GM11168 (cell line): ENCODE results near the gene EIF6.
"Not testable (repeated sequence)": the region's sequence is repeated elsewhere in the genome, so short reads cannot be mapped to it uniquely, and the experiment has no call there.

Experiments used
- in situ Hi-C: fragments of 300-500 bp; cut with MboI; formaldehyde crosslinking; loops from one replicate; pipeline ENCODE4 v1.12.0; 2022; ENCODE audit warnings: low sequenced_read_pairs; ENCODE audit not compliant: unreplicated experiment

EIF6 gene

DNA sequence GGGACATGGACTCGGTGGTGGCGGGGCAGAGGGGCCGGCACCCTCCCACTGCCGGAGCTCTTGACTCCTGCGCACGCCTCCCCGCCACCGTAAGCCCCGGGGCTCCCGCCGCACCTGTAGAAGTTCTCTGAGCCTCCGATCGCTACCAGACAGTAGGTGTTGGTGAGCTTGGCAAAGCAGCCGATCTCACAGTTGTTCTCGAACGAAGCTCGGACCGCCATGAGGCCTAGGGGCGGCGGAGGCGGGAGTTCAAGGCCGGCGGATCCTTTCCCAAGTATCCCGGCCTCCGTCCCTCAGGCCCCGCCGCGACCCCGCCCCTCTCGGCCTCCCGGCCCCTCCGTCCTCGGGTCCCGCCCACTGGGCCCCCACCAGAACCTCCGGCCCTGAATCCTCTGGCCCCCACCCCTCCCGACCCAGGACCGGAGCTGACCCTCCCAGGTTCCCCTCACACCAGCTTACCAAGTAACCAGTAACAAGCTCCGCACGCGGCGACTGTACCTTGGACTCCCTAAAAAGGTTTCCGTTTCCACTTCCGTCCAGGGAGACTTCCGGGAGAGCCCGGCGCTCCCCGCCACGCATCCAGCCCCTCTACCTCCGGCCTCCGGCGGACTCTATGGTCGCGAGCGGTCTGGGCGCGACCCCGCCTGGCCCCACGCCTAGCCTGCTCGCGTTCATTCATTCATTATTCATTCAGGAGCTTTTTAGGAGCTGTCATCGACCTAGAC, at the start of gene EIF6:
EIF6 (minus strand) TSS at position 506 of the 725 bp plus-strand sequence; CDS start at position 221, 285 bp downstream.
- in situ Hi-C loops: no loop called here

DNA sequence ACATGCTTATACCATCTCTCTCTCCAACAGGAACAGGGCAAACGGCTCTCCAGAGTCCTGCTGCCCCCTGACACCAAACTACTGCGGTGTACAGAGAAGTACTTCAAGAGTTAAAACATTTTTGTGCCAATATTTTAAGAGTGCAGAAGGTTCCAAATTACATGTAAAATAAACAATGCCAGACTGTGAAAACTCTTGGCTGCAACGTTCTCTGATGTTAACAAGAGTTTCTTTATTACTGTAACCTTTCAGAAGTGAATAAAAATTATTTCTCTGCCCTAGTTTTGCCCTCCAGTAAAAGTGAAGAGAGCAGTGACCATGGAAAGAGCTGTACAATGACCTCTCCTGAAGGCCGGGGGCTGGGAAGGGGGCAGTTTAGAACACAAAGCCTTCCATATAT, 49.0 kb upstream of the EIF6 start:
- in situ Hi-C loops: no loop called here

DNA sequence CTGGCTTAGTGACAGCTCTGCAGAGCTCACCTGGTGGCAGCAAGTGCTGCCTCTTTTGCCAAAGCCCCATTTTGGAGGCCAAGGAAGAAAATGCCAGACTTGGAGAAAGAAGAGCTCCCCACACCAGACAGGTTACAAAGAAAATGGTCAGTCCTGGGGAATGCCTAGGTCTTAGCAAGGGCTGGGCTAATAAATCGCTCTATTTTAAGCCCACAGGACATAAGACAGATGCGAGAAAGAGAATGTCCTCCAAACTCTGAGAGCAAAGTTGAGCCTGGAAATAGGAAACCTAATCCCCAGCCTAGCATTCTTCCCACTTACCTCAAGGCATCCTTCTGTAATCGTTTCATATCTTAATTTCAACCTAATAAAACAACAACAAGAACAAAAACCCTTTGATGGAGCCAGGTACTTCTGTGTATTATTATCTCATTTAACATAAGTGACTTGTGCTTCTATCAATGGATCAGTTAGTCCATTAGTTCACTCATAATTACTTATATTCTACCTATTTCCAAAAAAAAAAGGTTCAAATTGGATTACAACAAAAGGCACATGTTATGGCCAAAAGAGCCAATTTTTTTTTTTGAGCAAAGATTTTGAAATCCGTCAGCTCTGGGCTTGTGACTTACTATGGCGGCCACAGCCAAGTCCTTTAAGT, 48.1 kb upstream of the EIF6 start:
- in situ Hi-C loops: no loop called here

DNA sequence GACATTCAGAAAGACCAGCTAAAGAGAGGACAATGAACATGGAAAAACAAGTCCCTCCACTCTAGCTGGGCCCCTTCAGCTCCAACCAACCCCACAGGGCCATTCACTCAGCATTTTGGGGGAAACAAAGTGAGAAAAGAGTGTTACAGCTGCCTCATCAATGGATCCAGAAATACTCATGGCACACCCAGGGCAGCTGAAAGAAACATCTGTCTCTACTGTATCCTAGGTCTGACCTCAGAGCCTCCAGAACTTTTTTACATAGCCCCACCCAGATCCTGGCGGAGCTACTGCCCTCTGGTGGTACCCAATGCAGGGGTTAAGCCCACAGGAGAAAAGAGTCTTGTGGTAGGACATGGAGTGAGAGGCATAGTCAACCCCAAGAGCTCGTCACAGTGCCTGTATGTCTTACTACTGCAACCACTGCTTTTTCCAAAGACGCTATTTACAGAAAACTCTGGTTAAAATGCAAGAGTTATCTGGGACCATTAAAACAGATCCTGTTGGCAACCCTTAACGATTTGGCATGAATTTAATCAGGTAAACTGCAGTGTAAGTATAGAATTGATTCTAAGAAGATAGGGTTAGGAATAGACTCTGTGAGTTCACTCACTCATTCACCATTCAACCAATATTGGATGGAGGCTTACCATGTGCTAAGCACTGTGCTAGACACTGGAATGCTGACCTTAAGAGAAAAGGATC, 45.0 kb upstream of the EIF6 start:
- in situ Hi-C loops: no loop called here

DNA sequence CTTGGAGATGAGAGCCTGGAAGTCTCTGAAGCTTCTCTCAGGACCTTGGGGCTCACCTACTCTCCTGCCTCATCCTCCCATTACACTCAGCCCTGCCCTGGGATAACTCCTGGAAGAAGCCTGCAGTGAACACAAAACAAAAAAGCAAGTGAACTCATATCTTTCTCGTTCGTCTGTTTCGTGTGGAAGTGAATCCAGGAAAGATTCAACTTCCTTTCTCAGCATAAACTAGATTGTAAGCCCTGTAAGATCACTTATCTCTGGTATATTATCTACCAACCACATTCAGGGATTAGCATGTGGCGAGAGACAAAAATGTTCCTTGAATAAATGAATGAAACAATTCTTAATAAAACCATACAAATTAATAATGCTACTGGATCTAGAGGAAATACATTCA, 44.1 kb upstream of the EIF6 start:
- in situ Hi-C loops: no loop called here

DNA sequence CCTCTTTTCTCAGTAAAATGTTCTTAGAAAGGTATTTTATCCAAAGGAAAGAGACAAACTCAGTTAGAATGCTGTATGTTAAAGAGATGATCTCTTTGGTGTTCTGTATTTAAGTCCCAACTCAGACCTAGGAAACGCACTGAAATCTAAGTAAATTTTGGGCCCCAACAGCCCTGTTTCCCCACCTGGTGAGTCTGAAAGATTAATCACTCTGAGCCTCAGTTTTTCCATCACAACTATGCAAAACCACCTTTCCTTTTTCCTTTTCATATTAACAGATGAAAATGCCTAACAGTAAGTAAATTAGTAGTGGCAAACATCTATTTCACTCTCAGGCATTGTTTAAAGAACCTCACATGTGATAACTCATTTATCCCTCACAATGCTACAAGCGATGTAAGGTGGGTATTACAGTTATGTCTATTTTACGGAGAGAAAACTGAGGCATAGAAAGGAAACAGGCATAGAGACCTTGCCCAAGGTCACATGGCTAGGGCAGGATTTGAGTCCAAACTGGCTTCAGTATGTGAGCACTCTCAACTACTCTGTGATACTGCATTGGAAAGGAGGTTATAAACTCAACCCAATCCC, 43.6 kb upstream of the EIF6 start:
- in situ Hi-C loops: no loop called here

DNA sequence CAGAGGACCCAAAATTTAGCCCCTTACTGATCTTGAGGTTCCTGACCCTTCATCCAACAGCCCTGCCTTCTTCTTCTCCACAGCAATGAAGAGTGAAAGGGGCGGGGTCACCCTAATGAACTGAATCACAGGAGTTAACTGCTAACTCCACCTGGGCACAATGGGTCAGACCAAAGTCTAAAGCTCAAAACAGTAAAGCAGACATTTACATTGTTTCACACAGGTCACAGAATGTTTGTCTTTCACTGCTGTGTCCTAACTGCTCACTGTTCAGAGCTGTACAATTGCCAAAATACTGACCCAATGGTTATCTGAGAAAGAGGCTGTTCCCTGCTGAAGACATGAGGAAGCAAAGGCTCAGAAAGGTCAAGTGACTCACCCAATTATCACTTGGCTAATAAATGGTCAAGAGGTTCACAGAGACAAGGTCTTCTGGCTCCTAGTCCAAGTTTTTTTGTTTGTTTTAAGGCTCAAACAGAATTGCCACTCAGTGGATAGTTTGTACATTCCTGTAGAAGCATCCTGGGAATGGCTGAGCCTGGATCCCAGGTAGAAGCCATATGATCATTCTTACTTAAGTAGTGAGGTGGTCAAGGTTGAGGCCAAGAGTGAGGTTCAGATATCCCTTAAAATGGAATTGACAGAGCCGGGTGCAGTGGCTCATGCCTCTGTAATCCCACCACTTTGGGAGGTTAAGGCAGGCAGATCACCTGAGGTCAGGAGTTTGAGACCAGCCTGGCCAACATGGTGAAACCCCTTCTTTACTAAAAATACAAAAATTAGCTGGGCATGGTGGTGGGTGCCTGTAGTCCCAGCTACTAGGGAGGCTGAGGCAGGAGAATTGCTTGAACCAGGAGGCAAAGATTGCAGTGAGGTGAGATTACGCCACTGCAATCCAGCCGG, 42.8 kb upstream of the EIF6 start:
- in situ Hi-C loops: no loop called here

DNA sequence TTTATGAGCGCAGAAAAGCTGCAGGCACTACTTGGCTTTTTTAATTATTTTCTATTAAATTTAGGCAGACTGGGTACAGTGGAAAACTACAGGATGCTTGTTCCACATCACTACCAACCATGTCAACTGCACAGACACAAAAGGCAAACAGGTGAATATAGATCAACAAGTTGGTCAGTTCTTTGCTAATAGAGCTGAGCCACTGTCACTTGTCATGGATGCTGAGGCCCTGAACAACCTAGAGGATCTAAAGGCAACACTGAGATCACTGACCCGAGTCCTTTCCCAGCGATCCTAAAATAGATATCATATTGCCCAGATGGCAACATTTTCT, 42.1 kb upstream of the EIF6 start:
- in situ Hi-C loops: no loop called here

DNA sequence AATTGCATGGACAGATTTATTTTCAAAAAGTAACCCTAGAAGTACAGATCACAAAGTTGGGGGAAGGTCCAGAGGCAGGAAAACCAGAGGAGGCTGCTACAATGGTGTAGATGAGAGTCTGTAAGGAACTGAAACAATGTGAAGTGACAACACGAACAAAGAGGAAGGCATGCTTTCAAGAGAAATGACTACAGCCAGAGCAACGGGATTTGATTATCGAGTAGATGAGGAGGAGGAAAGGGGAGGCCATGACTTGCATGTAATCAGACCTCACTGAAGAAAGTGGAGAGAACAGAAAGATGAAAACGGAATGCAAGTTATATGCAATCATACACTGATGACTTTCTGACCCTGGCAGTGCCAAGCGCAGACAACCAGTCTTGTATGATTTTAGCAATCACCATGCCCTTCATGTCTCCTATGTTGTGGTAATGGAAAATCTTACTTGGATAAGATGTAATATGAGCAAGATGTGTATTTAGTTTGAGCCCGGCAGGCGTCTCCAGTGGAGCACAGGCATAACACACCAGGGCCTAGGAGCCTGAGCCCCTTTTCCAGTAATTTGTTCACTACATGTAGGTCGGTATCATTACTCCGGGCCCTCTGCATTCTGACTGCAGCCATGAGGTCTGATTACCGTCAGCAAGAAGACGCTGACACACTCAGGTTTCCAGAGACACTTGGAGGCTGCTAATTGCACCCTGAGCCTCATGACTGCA, 41.6 kb upstream of the EIF6 start:
- in situ Hi-C loops: no loop called here

DNA sequence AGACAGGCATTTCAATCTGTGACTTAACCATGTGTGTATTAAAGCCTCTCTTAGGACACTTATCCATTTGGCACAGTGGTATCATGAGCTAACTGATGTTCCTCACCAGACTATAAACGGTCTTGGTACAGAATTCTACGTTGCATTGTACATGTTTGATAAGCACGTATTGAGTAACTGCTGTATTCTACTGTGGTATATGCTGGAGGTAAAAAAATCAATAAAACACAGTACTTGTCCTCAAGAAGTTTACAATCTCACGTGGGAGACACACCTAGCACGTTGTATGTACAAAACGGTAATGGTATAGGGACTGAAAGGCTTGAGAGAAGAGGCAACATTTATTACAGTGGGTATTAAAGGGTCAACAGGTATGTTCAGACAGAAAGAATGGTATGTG, 40.8 kb upstream of the EIF6 start:
- in situ Hi-C loops: no loop called here

DNA sequence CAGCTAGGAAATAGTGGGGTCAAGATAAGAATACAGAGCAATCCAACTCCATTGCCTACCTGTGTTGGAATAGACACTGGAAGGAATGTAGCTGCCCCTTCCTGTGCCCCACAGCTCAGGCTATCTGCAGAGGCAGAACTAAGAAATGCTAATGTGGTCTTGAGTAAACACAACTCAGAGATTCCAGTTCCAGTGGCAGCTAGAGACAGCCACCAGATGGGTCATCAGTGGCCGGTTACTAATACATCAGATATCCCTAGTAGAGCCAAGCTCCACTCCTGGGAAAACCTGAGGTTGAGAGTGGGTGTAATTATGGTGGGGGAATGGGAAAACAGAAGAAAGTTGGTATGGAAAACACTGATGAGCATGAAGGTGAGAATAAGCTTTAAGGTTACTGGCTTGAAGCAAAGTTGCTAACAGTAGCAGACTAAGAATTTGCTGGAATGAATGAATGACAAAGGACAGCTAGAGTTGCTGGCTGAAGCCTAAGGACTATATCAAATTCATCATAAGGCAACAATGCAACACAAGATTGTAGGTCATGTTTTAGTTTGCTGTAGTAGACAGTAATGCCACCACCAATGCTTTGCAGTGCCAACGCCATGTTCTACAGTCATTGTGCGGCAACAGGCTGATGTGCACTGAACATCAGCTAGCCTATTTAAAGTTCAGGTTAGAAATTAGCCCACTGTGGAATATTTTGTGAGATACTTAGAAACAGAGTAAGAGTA, 36.0 kb upstream of the EIF6 start:
- in situ Hi-C loops: no loop called here

DNA sequence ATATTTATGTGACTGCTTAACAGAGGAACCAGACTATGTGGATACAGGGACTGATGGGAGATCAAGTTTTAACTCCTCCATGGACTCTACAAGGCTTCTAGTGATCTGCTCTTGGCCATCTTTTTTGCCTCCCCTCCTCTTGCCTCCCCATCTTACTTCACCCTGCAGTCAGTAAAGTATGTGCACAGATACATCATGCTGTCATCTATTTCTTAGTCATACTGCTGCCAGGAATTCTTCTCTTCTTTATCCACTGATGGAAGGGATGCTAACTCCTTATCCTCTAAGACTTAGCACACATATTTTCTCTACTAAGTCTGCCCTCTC, 35.3 kb upstream of the EIF6 start:
- in situ Hi-C loops: no loop called here

DNA sequence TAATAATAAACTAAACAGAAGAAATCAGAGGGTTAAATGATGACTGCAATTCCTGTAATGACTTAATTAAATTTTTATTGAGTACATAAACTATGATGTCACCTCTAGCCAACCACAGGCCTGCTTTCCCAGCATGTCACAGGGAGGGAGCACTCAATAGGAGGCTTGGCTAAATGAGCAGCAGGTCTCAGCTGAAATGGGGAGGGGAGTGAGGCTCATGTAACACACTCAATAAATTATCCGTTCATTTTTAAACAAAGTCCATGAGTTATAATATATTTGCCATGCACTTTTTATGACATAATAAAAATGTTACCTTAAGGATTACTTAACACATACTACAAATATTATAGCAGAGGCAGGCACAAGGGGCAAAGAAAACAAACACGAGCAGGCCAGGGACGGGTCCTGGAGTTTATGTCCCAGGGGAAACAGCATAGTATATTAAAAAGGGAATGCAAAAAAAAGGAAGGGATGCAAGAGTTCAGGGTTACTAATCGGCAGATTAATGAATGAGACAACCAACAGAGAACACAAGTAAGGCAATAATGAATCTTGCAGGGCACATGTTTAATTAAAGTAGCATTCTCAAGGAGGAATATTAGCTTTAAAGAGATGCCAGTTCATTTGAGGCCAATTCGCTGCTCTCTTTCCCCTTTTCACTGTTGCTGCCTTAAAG, 34.8 kb upstream of the EIF6 start:
- in situ Hi-C loops: no loop called here

DNA sequence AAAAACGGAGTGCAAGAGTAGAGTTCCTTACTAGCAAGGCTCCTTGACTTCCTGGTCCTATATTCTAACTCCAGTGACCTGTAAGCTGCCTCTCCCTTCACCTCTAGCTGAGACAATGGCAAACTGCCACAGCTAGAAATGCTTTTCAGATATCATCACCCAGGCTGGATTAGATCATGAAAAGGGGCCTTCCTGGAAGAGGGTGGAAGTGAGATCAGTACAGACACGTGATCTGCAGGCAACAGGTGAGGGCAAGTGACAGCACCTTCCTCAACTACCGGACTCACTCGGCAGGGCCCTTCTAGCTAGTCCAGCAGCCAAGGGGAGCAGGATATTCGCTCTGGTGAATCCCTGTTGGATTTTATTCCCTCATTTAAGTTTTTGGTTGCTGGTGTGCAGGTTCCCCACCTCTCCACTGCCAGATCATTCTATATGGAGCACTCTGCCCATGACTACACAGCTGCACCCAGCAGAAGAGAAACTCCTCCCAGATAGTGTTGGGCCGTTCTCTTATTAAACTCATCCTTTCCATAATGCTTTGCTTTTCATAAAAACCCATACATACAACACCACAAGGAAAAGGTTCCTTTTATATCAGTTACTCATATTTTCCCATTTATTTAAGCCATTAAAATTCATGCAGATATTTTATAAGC, 34.1 kb upstream of the EIF6 start:
- in situ Hi-C loops: no loop called here

DNA sequence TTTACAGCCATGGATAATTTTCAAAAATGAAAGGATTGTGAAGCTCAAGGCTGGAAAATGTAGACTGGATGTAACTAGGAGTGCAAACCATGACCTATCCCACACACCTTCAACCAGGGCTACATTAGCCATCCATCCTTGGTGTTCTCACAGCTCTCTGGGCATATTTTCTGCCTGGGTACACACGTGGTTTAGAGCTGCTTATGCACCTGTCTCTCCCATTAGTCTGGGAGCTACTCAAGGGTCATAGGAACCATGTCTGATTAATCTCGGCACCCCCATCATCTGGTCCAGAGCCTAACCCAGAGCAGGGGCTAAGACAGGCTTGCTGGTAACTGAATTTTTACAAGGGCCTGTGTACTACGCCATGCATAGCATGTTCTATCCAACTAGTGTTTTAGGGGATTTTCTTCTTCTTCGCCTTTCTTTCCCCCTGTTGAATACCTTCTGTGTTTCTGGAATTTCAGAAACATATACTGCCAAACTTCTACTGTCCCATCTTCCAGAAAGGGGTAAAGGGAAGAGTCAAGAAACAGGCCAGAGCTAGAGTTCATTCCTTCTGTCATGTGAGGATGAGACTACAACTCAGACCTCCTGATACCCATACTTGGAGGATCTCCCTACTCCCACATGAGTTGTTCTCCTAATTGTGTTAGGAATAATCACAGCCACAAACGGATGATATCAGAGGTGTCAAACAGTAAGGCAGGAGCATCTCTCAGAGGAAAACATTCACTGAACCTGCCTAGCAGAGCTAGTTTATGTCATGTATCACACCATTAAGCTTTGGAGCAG, 33.0 kb upstream of the EIF6 start:
- in situ Hi-C loops: no loop called here

DNA sequence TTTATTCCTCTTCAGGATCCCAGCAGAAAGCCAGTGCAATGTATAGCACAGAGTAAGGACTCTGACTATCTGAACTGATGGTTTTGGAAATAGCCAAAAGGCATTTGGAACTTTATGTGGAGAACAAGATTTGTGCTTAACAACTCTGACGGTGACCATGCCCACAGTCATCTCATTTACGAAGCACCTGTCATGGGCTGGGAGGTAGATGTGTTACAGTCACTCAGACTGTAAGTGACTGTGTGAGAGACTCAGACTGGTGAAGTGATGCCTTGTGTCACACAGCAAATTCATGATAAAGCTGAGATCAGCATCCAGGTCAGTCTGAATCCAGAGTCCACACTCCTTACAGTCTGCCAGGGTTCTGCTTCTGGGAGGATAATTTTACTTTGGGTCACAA, 31.5 kb upstream of the EIF6 start:
- in situ Hi-C loops: no loop called here

DNA sequence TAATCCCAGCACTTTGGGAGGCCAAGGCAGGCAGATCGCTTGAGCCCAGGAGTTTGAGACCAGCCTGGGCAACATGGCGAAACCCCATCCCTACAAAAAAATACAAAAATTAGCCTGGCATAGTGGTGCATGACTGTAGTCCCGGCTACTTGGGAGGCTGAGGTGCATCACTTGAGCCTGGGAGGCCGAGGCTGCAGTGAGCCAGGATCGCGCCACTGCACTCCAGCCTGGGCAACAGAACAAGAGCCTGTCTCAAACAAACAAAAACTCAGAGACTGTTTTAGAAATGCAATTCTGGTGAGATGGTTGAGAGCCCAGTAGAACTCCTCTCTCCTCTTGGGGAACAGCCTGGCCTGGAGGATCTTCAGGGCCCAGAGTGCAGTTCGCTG, 31.1 kb upstream of the EIF6 start:
- in situ Hi-C loops: not testable (repeated sequence)
